Measurements from ENCODE around the gene KLHL26. TPM values are rescaled to one million over a fixed set of nuclear protein-coding genes. Genes with fewer than 3 reads are reported as not detected.

KLHL26 gene
- total RNA-seq, 1 experiment from 2014 or later, result 10.7 TPM

DNA sequence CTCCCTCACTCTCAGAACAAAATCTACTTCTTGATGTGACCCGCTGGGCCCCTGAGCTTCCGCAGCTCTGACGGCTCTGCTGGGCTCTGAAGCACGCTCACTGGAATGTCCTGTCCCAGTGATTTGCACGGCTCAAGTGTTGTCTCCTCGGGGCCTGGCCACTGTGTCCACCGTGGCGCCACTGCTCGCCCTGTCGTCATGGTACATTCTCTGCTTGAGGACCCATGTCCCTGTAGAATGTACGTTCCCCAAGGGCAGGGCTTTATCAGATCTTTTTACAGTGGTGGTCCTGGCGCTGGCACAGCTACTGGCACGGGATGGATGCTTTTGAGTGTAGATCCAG lies 12.1 kb downstream of the KLHL26 start:
- no peak overlapping the region for H4K91ac ChIP-seq (ENCODE audit: insufficient read length, low read depth, low read length)

More for the DNA sequence above, 12.1 kb downstream of the KLHL26 start:
- H3K23ac ChIP-seq (ENCODE audit: insufficient read length, low read depth, low read length), result no peak overlapping the region
- no peak overlapping the region for H3K27ac ChIP-seq (ENCODE audit: insufficient read length, low read depth, low read length)
- H2BK5ac ChIP-seq (ENCODE audit: insufficient read length, low read length), result no peak overlapping the region
- H2BK20ac ChIP-seq (ENCODE audit: low read depth, low read length, poor library complexity, severe bottlenecking), result no peak overlapping the region
- no peaks in the 10 kb centered on the region for H3K27me3 ChIP-seq (ENCODE audit: insufficient read depth, low read length)
- no peaks in the 10 kb centered on the region for H3K79me1 ChIP-seq (ENCODE audit: insufficient read depth, low read depth, low read length, poor library complexity, severe bottlenecking)
- H3K4ac ChIP-seq (ENCODE audit: low read depth, low read length), result no peak overlapping the region
- H2BK120ac ChIP-seq (ENCODE audit: low read depth, low read length, poor library complexity, severe bottlenecking), result no peak overlapping the region
- H3K79me2 ChIP-seq (ENCODE audit: insufficient read depth, low read length), result no peaks in the 10 kb centered on the region
- no peak overlapping the region for H3K18ac ChIP-seq (ENCODE audit: insufficient read length, low read depth, low read length)
- no peak overlapping the region for H4K5ac ChIP-seq (ENCODE audit: insufficient read length, low read depth, low read length)
- H3K4me1 Mint-ChIP-seq, result peaks cover 39 to 54% of the 10 kb centered on the region in 2 experiments
- H3K27ac Mint-ChIP-seq, result peak overlapping the region; percentile 44 to 76 (median 48); a peak in 3 of 7 replicates
- no peak overlapping the region for H2AK5ac ChIP-seq (ENCODE audit: insufficient read length, low read length)
- no peak overlapping the region for H4K8ac ChIP-seq (replicated peaks; ENCODE audit: insufficient read length, low read depth, low read length)
- peaks cover 2% of the 10 kb centered on the region for H3K27me3 Mint-ChIP-seq (ENCODE audit: low read depth)
- DNase-seq, result no peak
- peaks cover 0 to 2% (median 2%) of the 10 kb centered on the region in 3 experiments; a peak in 1 of 7 replicates for H3K36me3 Mint-ChIP-seq (ENCODE audit: insufficient read depth in 1 of 3, low read depth in 3 of 3)
- no peak overlapping the region for H2BK15ac ChIP-seq (ENCODE audit: low read depth, low read length)
- H3T11ph ChIP-seq (ENCODE audit: low read length), result no peak overlapping the region
- TF ChIP-seq CTCF (conservative IDR thresholded peaks at IDR 0.05), result no peak
- H3K9me3 Mint-ChIP-seq, result no peaks in the 10 kb centered on the region
- H3K9ac ChIP-seq (ENCODE audit: extremely low read depth, insufficient read length, low read length), result no peak overlapping the region
- H2AFZ ChIP-seq (ENCODE audit: low read length), result no peak overlapping the region
- no peaks in the 10 kb centered on the region for H3K23me2 ChIP-seq (ENCODE audit: insufficient read length, low read depth, low read length, poor library complexity, severe bottlenecking)
- no peak overlapping the region for H3K4me3 Mint-ChIP-seq
- WGBS (ENCODE audit: extremely low coverage, insufficient read length, low lambda C conversion rate), result no CpG with 5 or more reads among the region's 13 CpGs
- no peak overlapping the region for H3K56ac ChIP-seq (ENCODE audit: insufficient read length, low read depth, low read length)
- H3K4me2 ChIP-seq (ENCODE audit: insufficient read depth, insufficient read length, low read length), result no peak overlapping the region
- no peak overlapping the region for H3K14ac ChIP-seq (ENCODE audit: insufficient read depth, low read length)
- H3K9me3 ChIP-seq (ENCODE audit: control insufficient read depth, low read depth, low read length), result no peaks in the 10 kb centered on the region
- no peak overlapping the region for H2BK12ac ChIP-seq (ENCODE audit: insufficient read length, low read depth, low read length)
- no peaks in the 10 kb centered on the region for H4K20me1 ChIP-seq (ENCODE audit: control insufficient read depth, insufficient read depth, insufficient read length)
- no peaks in the 10 kb centered on the region; the same call in 1 of the 2 replicates for H3K4me1 ChIP-seq (ENCODE audit: insufficient read depth, low read length)

Data from H9 (cell line).